Peyer's patch (tissue), 4 donors: ENCODE measurements around the gene RNU6-8.

Experiments
- CTCF ChIP-seq, 6 experiments: fragments of 450-650 bp in 4 of 6; fragments of 200-600 bp in 2 of 6; sonication (generic) in 1 of 6; IDR thresholded peaks; one replicate each; pipeline ENCODE4 v1.5.1; 2017 to 2019; ENCODE audit warnings: antibody characterized with exemption in 6 of 6, mild to moderate bottlenecking in 3 of 6, moderate library complexity in 1 of 6
- POLR2A ChIP-seq, 2 donors: fragments of 450-650 bp; IDR thresholded peaks; one replicate each; pipeline ENCODE4 v1.5.1; 2017; ENCODE audit warnings: antibody characterized with exemption in 2 of 2, mild to moderate bottlenecking in 2 of 2, moderate library complexity in 2 of 2

- no peak for TF ChIP-seq POLR2A (IDR thresholded peaks at IDR 0.05)
- TF ChIP-seq CTCF (IDR thresholded peaks at IDR 0.05) = no peak
Observed at GRCh38 chr14:32189811-32190210, 13.3 kb downstream of the RNU6-8 start.
